MM.1S (cell line): ENCODE results near the gene RNF212B.

Experiments
- DNase-seq: peaks from one replicate; pipeline ENCODE4 v3.0.0-alpha.2; 2015
- H2AFZ ChIP-seq: fragments of 300-600 bp; sonication (generic); 2 replicates; pipeline ENCODE4 v1.6.0; 2016; ENCODE audit warnings: antibody characterized with exemption, low read length
- H3F3A ChIP-seq: fragments of 300-600 bp; sonication (generic); 2 replicates; pipeline ENCODE4 v1.6.1; 2016; ENCODE audit warnings: mild to moderate bottlenecking, antibody characterized with exemption, low read length, moderate library complexity, mixed read lengths; ENCODE audit not compliant: insufficient read depth
- H3K27ac ChIP-seq: fragments of 300-600 bp; sonication (generic); 2 replicates; pipeline ENCODE4 v1.5.1; 2016; ENCODE audit warnings: mild to moderate bottlenecking, low read length
- H3K27me3 ChIP-seq: fragments of 300-600 bp; sonication (generic); replicated peaks from 2 replicates; pipeline ENCODE4 v1.6.0; 2016; ENCODE audit warnings: low read length; ENCODE audit not compliant: insufficient read depth
- H3K36me3 ChIP-seq: fragments of 300-600 bp; sonication (generic); replicated peaks from 2 replicates; pipeline ENCODE4 v1.6.1; 2016; ENCODE audit warnings: mild to moderate bottlenecking, low read length, mixed read lengths; ENCODE audit not compliant: insufficient read depth
- H3K4me1 ChIP-seq: fragments of 300-600 bp; sonication (generic); 2 replicates; pipeline ENCODE4 v1.6.1; 2016; ENCODE audit warnings: low read length, mixed read lengths
- H3K4me2 ChIP-seq: fragments of 300-600 bp; sonication (generic); 2 replicates; pipeline ENCODE4 v1.6.0; 2016; ENCODE audit warnings: low read depth, low read length
- H3K4me3 ChIP-seq: fragments of 300-600 bp; sonication (generic); 2 replicates; pipeline ENCODE4 v1.5.1; 2016; ENCODE audit warnings: low read length, mixed read lengths
- H3K79me2 ChIP-seq: fragments of 300-600 bp; sonication (generic); 2 replicates; pipeline ENCODE4 v1.6.1; 2016; ENCODE audit warnings: mixed run types, low read length, mixed read lengths
- H3K9ac ChIP-seq: fragments of 300-600 bp; sonication (generic); 2 replicates; pipeline ENCODE4 v1.6.1; 2016; ENCODE audit warnings: low read length, mixed read lengths
- H3K9me2 ChIP-seq: fragments of 300-600 bp; sonication (generic); replicated peaks from 2 replicates; pipeline ENCODE4 v1.6.1; 2016; ENCODE audit warnings: mild to moderate bottlenecking, low read length, mixed read lengths; ENCODE audit not compliant: insufficient read depth
- H3K9me3 ChIP-seq: fragments of 300-600 bp; sonication (generic); replicated peaks from 2 replicates; pipeline ENCODE4 v1.6.1; 2016; ENCODE audit warnings: mild to moderate bottlenecking, low read length, mixed read lengths; ENCODE audit not compliant: insufficient read depth
- H4K20me1 ChIP-seq: fragments of 300-600 bp; sonication (generic); 2 replicates; pipeline ENCODE4 v1.6.1; 2016; ENCODE audit warnings: mild to moderate bottlenecking, low read length, moderate library complexity, mixed read lengths; ENCODE audit not compliant: insufficient read depth
- EZH2 ChIP-seq: fragments of 300-600 bp; sonication (generic); optimal IDR thresholded peaks from 2 replicates; pipeline ENCODE3; 2017; ENCODE audit warnings: low read depth, mild to moderate bottlenecking, antibody characterized with exemption, low read length, mixed read lengths
- EZH2phosphoT487 ChIP-seq: fragments of 300-600 bp; sonication (generic); IDR thresholded peaks from 2 replicates; pipeline ENCODE4 v1.6.1; 2018; ENCODE audit warnings: antibody characterized with exemption, low read length
- TF ChIP-seq, protein P1 (sequence below): fragments of 300-600 bp; sonication (generic); IDR thresholded peaks from 2 replicates; pipeline ENCODE4 v1.5.1; 2016; ENCODE audit warnings: antibody characterized with exemption, low read length, mixed read lengths

Gene RNF212B

DNA sequence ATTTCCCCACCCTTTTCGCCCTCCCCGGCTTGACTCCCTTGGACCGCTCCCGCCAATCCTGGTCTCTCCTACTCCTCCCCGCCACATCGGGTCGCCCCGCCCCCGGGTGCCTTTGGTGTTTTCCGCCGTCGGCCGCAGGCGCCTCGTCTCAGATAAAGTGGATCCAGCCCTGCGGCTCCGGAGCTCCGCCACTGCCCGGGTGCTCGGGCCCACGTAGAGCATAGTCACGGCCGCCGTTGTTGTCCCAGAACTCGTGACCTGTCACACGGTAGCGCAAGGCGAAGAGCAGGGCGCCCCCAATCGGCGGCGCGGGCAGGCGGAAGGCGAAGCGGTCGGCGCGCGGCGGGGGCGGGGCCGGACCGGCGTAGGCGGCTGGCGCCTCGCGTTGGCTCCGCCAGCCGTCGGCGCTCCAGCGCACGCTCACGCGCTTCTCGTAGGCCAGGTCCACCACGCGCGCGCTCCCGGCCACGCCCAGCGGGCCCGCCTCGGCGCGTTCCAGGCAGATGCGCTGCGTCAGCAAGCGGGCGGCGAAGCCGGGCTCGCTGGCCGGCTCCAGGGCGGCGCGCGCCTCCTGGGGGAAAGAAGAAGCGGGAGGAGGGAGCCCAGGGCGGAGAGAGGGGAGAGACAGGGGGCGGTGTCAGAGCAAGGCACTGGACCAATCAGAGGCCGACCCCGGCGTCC lies 63.7 kb downstream of the RNF212B start:
- no peaks in the 10 kb centered on the region for H3K9me2 ChIP-seq
- no peaks in the 10 kb centered on the region for H3K4me1 ChIP-seq
- DNase-seq = peak; percentile 94

DNA sequence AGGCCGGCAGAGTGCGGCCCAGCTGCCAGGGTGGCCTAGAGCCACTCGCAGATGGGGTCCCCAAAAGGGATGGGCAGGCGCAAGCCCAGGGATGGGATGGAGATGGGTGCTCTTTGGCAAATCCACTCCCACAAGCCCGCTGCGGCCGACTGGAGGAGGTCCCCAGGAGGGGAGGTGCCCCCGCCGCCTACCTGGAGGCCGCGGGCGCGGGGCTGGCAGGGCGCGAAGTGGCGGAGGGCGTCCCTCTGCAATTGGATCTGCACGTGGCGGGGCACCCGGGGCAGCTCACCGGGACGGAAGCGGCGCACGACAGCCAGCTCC lies 64.2 kb downstream of the RNF212B start:
- Histone ChIP-seq H3K4me3 (peak overlapping the region; percentile 76), H3K36me3 (no peaks in the 10 kb centered on the region), H4K20me1 (no peaks in the 10 kb centered on the region), H3K9ac (peak overlapping the region; percentile 91), H3K79me2 (peaks cover 5% of the 10 kb centered on the region; the same call in 1 of the 2 replicates), H3K4me1 (no peaks in the 10 kb centered on the region), H3K9me3 (no peaks in the 10 kb centered on the region), H3K27me3 (no peaks in the 10 kb centered on the region), H3F3A (peaks cover 8% of the 10 kb centered on the region), H2AFZ (peak overlapping the region; percentile 65), H3K9me2 (no peaks in the 10 kb centered on the region), H3K27ac (peak overlapping the region; percentile 91), H3K4me2 (peak overlapping the region; percentile 87)
- TF ChIP-seq EZH2phosphoT487 = no peak
- TF ChIP-seq EZH2 = no peak
- TF ChIP-seq, protein P1, sequence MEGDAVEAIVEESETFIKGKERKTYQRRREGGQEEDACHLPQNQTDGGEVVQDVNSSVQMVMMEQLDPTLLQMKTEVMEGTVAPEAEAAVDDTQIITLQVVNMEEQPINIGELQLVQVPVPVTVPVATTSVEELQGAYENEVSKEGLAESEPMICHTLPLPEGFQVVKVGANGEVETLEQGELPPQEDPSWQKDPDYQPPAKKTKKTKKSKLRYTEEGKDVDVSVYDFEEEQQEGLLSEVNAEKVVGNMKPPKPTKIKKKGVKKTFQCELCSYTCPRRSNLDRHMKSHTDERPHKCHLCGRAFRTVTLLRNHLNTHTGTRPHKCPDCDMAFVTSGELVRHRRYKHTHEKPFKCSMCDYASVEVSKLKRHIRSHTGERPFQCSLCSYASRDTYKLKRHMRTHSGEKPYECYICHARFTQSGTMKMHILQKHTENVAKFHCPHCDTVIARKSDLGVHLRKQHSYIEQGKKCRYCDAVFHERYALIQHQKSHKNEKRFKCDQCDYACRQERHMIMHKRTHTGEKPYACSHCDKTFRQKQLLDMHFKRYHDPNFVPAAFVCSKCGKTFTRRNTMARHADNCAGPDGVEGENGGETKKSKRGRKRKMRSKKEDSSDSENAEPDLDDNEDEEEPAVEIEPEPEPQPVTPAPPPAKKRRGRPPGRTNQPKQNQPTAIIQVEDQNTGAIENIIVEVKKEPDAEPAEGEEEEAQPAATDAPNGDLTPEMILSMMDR = no peak
- no peak for DNase-seq

More for the DNA sequence above, 63.7 kb downstream of the RNF212B start:
- peaks cover 5% of the 10 kb centered on the region; the same call in 1 of the 2 replicates for H3K79me2 ChIP-seq
- H3F3A ChIP-seq = peaks cover 8% of the 10 kb centered on the region
- no peaks in the 10 kb centered on the region for H3K36me3 ChIP-seq
- H3K9ac ChIP-seq = peak overlapping the region; percentile 91
- peak overlapping the region; percentile 87 for H3K4me2 ChIP-seq
- H3K9me3 ChIP-seq = no peaks in the 10 kb centered on the region
- H3K4me3 ChIP-seq = peak overlapping the region; percentile 76
- no peaks in the 10 kb centered on the region for H4K20me1 ChIP-seq
- H3K27me3 ChIP-seq = no peaks in the 10 kb centered on the region
- TF ChIP-seq, protein P1 = peak; percentile 45
- TF ChIP-seq EZH2 = no peak
- no peak for TF ChIP-seq EZH2phosphoT487
- H2AFZ ChIP-seq = peak overlapping the region; percentile 65; the same call in 1 of the 2 replicates
- peak overlapping the region; percentile 91 for H3K27ac ChIP-seq

DNA sequence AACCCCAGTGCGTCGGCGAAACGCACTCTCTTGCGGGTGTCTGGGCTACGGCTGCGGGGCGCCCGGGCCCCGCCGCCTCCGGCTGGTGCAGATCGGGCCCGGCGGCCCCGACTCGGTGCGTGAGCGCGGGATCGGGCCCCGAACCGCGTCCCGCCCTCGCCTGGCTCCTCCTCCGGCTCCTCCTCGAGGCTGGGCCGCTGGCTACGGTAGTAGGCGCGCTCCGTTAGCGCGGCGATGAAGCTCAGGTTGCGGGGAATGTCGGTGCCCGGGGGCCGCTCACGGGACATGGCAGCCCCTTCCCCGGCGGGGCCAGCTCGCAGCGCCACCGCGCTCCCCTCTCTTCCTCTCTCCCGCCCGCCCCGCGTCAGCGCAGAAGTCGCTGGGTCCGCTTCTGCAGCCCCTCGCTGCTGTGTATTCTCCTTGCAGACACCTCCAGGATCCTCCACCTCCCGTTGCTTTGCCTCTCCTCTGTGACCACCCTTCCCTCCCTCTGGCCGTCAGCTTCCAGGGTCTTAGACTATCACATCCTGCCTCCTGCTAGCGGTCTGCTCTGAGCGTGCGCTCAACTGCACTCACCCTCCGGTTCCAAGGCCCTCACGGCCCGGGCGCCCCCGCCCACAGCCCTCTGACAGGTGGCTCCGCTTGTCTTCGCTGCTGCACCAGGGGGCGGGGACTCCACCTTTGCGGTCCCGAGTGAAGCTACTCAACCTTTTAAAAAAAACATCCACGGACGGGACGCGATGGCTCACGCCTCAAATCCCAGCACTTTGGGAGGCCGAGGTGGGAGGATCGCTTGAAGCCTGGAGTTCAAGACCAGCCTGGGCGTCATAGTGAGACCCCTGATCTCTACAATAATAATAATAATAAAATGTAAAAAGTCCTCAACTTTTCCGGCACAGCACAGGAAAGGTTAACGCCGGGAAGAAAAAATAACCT lies 64.8 kb downstream of the RNF212B start, which contains the start of gene PPP1R3E:
Gene PPP1R3E, minus strand, starts transcription at position 570 of the 936 bp plus-strand sequence. Its CDS starts 283 bp downstream, at position 287.
- Histone ChIP-seq H4K20me1 (no peaks in the 10 kb centered on the region), H3K9me2 (no peaks in the 10 kb centered on the region), H3F3A (peaks cover 8% of the 10 kb centered on the region), H3K4me2 (peak within 1 kb of the TSS; percentile 87), H3K79me2 (peaks cover 5% of the 10 kb centered on the region; the same call in 1 of the 2 replicates), H2AFZ (peak within 1 kb of the TSS; percentile 65), H3K36me3 (no peaks in the 10 kb centered on the region), H3K27me3 (no peaks in the 10 kb centered on the region), H3K9ac (peak within 1 kb of the TSS; percentile 91), H3K4me1 (no peaks in the 10 kb centered on the region), H3K27ac (peak within 1 kb of the TSS; percentile 91), H3K4me3 (peak within 1 kb of the TSS; percentile 76), H3K9me3 (no peaks in the 10 kb centered on the region)
- TF ChIP-seq EZH2phosphoT487 = no peak
- TF ChIP-seq, protein P1 = no peak
- TF ChIP-seq EZH2 = no peak
- DNase-seq = peak; percentile 84
